HCT116 (cell line): ENCODE measurements around the gene DENND4C. TPM values are rescaled to one million over a fixed set of nuclear protein-coding genes. Genes with fewer than 3 reads are reported as not detected.

Experiments used
- ATAC-seq: fragments of 200-7000 bp; cut with Tn5 transposase; 2 replicates; pipeline ENCODE4 v1.9.1; 2020; ENCODE audit warnings: mild to moderate bottlenecking, moderate library complexity
- BruUV-seq: library from RNA; stranded (reverse); fragments of 400-500 nt; replicated peaks from 2 replicates; lab custom pipeline; 2021; lab: Mats Ljungman, UMichigan
- CTCF ChIA-PET: fragments of 300-600 bp; sonication (Branson Sonifier 250); formaldehyde crosslinking; loops from one replicate; lab custom pipeline; 2021; ENCODE audit warnings: antibody characterized with exemption; lab: Charles Lee
- POLR2A ChIA-PET: fragments of 300-600, 350-600 bp; sonication (Branson Sonifier 250); formaldehyde crosslinking; loops from one replicate; lab custom pipeline; 2021; ENCODE audit warnings: antibody characterized with exemption; lab: Charles Lee
- RAD21 ChIA-PET, 2 experiments: fragments of 300-600 bp; sonication (Branson Sonifier 250); formaldehyde crosslinking; loops; one replicate each; lab custom pipeline; 2023; ENCODE audit warnings: low total read pairs in 2 of 2; ENCODE audit not compliant: uncharacterized antibody in 2 of 2, unreplicated experiment in 2 of 2, low non-redundant PET in 1 of 2; lab: Charles Lee
- DNase-seq: peaks from one replicate; pipeline ENCODE4 v3.0.0-alpha.2; 2010; ENCODE audit warnings: low read depth, low spot score
- H2AFZ ChIP-seq: fragments of 200-600 bp; shearing (Covaris generic), sonication (generic); 2 replicates; pipeline ENCODE4 v1.6.1; 2017; ENCODE audit warnings: low read depth, mixed run types, mixed read lengths, antibody characterized with exemption, low read length; ENCODE audit not compliant: poor library complexity, severe bottlenecking
- H3K27ac ChIP-seq: 2 replicates; pipeline ENCODE4 v1.5.1; 2012; ENCODE audit warnings: low read depth, low read length
- H3K27me3 ChIP-seq: fragments of 200-600 bp; sonication (generic); 2 replicates; pipeline ENCODE4 v1.6.1; 2016; ENCODE audit warnings: mixed run types, low read length, mixed read lengths; ENCODE audit not compliant: insufficient read depth
- H3K36me3 ChIP-seq, 2 experiments: fragments of 200-500 bp in 1 of 2; fragments of 200-600 bp in 1 of 2; sonication (Bioruptor generic) in 1 of 2; sonication (generic) in 1 of 2; 2 replicates each; pipeline versions ENCODE4 v1.5.1 to v1.6.1; 2014 to 2016; ENCODE audit warnings: low read length in 2 of 2, inconsistent platforms in 1 of 2, mixed read lengths in 1 of 2, mixed run types in 1 of 2; ENCODE audit not compliant: insufficient read depth in 2 of 2, control insufficient read depth in 1 of 2
- H3K4me1 ChIP-seq, 2 experiments: fragments of 200-600 bp in 1 of 2; sonication (generic) in 1 of 2; 2 replicates each; pipeline versions ENCODE4 v1.5.1 to v1.6.1; 2012 to 2017; ENCODE audit warnings: low read length in 2 of 2, inconsistent platforms in 1 of 2, mild to moderate bottlenecking in 1 of 2, mixed read lengths in 1 of 2, mixed run types in 1 of 2, moderate library complexity in 1 of 2; ENCODE audit not compliant: insufficient read depth in 2 of 2, control insufficient read depth in 1 of 2
- H3K4me2 ChIP-seq: fragments of 200-600 bp; sonication (generic); 2 replicates; pipeline ENCODE4 v1.6.1; 2017; ENCODE audit warnings: mixed run types, low read length, mixed read lengths
- H3K4me3 ChIP-seq, 2 experiments: fragments of 200-600 bp in 1 of 2; sonication (generic) in 1 of 2; replicated peaks in 1 of 2; 2 replicates each; pipeline ENCODE4 v1.5.1; 2011 to 2016; ENCODE audit warnings: low read length in 2 of 2, control low read depth in 1 of 2, low read depth in 1 of 2, mild to moderate bottlenecking in 1 of 2, mixed read lengths in 1 of 2, mixed run types in 1 of 2
- H3K79me2 ChIP-seq: fragments of 200-600 bp; sonication (generic); 2 replicates; pipeline ENCODE4 v1.6.1; 2017; ENCODE audit warnings: mild to moderate bottlenecking, mixed run types, low read length, moderate library complexity, mixed read lengths; ENCODE audit not compliant: insufficient read depth
- H3K9ac ChIP-seq: fragments of 200-600 bp; sonication (generic); 2 replicates; pipeline ENCODE4 v1.6.1; 2016; ENCODE audit warnings: low read length, mixed read lengths
- H3K9me2 ChIP-seq: fragments of 200-600 bp; sonication (generic), shearing (Covaris generic); 2 replicates; pipeline ENCODE4 v1.6.1; 2017; ENCODE audit warnings: mixed run types, mild to moderate bottlenecking, moderate library complexity; ENCODE audit not compliant: insufficient read depth
- H3K9me3 ChIP-seq, 2 experiments: fragments of 200-500 bp in 1 of 2; fragments of 200-600 bp in 1 of 2; sonication (Bioruptor generic) in 1 of 2; sonication (generic) in 1 of 2; 2 replicates each; pipeline ENCODE4 v1.6.1; 2014 to 2017; ENCODE audit warnings: low read length in 2 of 2, mixed read lengths in 2 of 2, inconsistent platforms in 1 of 2, low read depth in 1 of 2, mild to moderate bottlenecking in 1 of 2, mixed run types in 1 of 2, moderate library complexity in 1 of 2; ENCODE audit not compliant: control insufficient read depth in 1 of 2, insufficient read depth in 1 of 2
- H4K20me1 ChIP-seq: fragments of 200-600 bp; sonication (generic), shearing (Covaris generic); 2 replicates; pipeline ENCODE4 v1.6.1; 2017; ENCODE audit warnings: mixed run types, mild to moderate bottlenecking, moderate library complexity; ENCODE audit not compliant: insufficient read depth
- ATF3 ChIP-seq: IDR thresholded peaks from 2 replicates; pipeline ENCODE4 v1.6.1; 2012
- CTCF ChIP-seq, 3 experiments: fragments of 200-600 bp in 1 of 3; sonication (generic) in 1 of 3; IDR thresholded peaks in 2 of 3; conservative IDR thresholded peaks in 1 of 3; 2 replicates each; pipeline ENCODE4 v1.5.1; 2012 to 2017; ENCODE audit warnings: low read depth in 2 of 3, low read length in 2 of 3, antibody characterized with exemption in 1 of 3, borderline replicate concordance in 1 of 3, control low read depth in 1 of 3, mild to moderate bottlenecking in 1 of 3, mixed read lengths in 1 of 3, mixed run types in 1 of 3, moderate library complexity in 1 of 3; ENCODE audit not compliant: insufficient read depth in 1 of 3
- JUND ChIP-seq: IDR thresholded peaks from 2 replicates; pipeline ENCODE4 v1.6.1; 2012
- MAX ChIP-seq: IDR thresholded peaks from 2 replicates; pipeline ENCODE4 v1.6.1; 2012
- POLR2AphosphoS5 ChIP-seq: IDR thresholded peaks from 2 replicates; pipeline ENCODE4 v1.6.1; 2011; ENCODE audit warnings: mild to moderate bottlenecking, low read depth, low read length, moderate library complexity
- RAD21 ChIP-seq: IDR thresholded peaks from 2 replicates; pipeline ENCODE4 v1.6.1; 2012; ENCODE audit warnings: low read depth, mild to moderate bottlenecking
- SP1 ChIP-seq: IDR thresholded peaks from 2 replicates; pipeline ENCODE4 v1.6.1; 2012; ENCODE audit warnings: low read depth
- TCF7L2 ChIP-seq: IDR thresholded peaks from 2 replicates; pipeline ENCODE4 v1.7.0; 2011; ENCODE audit warnings: borderline replicate concordance, inconsistent platforms; ENCODE audit not compliant: insufficient read depth, insufficient read length; ENCODE audit errors: extremely low read depth
- ZBTB33 ChIP-seq: IDR thresholded peaks from 2 replicates; pipeline ENCODE4 v1.6.1; 2011; ENCODE audit warnings: mild to moderate bottlenecking, low read length, moderate library complexity; ENCODE audit not compliant: insufficient replicate concordance; ENCODE audit errors: extremely low read depth
- intact Hi-C: fragments of 100-400 bp; cut with micrococcal nuclease; formaldehyde crosslinking; loops from 2 replicates; pipeline ENCODE4 v1.10.0; 2022
- total RNA-seq: library from RNA; stranded (reverse); gene quantifications from one replicate; pipeline ENCODE4 v1.2.1, GENCODE V29; 2021; ENCODE audit not compliant: unreplicated experiment

Gene DENND4C
- total RNA-seq, 1 experiment from 2014 or later, result 20.9 TPM

- H3K9me3 ChIP-seq, result peaks cover 0 to 5% of the 10 kb centered on the region in 2 experiments; a peak in 1 of 4 replicates
- POLR2A ChIA-PET, result no interaction called here
- CTCF ChIA-PET, result no interaction called here
- no peak overlapping the region for H3K9ac ChIP-seq
- intact Hi-C loops, result no loop called here
- no peaks in the 10 kb centered on the region for H4K20me1 ChIP-seq
- H3K4me1 ChIP-seq, result peaks cover 9 to 19% of the 10 kb centered on the region in 2 experiments
- H3K27ac ChIP-seq, result no peak overlapping the region
- BruUV-seq, result no TSS peak
- H3K4me3 ChIP-seq, result no peak overlapping the region
- DNase-seq, result no peak
- no peaks in the 10 kb centered on the region for H3K36me3 ChIP-seq
- RAD21 ChIA-PET, result no interaction called here
- no peaks in the 10 kb centered on the region for H3K9me2 ChIP-seq
- H3K4me2 ChIP-seq, result no peak overlapping the region
- H2AFZ ChIP-seq, result no peak overlapping the region
- no peak for ATAC-seq
- TF ChIP-seq ZBTB33 (no peak), RAD21 (peak; percentile 22; the same call in 1 of the 2 replicates)
- no peaks in the 10 kb centered on the region for H3K79me2 ChIP-seq
- H3K27me3 ChIP-seq, result no peaks in the 10 kb centered on the region
These were observed 175.3 kb downstream of the DENND4C start for GRCh38 chr9:19405771-19406170.

GRCh38 chr9:19408316-19408692 lies 177.8 kb downstream of the DENND4C start:
- DNase-seq (no peak), ATAC-seq (0 out of 2 replicates have a peak, but pooled peaks have one; percentile 3)
- no peaks in the 10 kb centered on the region for H3K27me3 ChIP-seq
- H3K4me2 ChIP-seq, result peak overlapping the region; percentile 100
- no peak overlapping the region for H3K27ac ChIP-seq
- ChIA-PET POLR2A (interaction anchor here (0.9 to 1.2 kb wide), 2 partner anchors 33 to 359 kb away, joined by 3 read pairs; partner anchors contain the start of gene RRAGA), CTCF (no interaction called here), RAD21 (no interaction called here)
- no peaks in the 10 kb centered on the region for H3K9me2 ChIP-seq
- no peak overlapping the region for H3K9ac ChIP-seq
- no peaks in the 10 kb centered on the region for H4K20me1 ChIP-seq
- H2AFZ ChIP-seq, result no peak overlapping the region
- no peak for TF ChIP-seq POLR2AphosphoS5
- no peak for TF ChIP-seq ATF3
- no peak for TF ChIP-seq ZBTB33
- TF ChIP-seq SP1, result no peak
- no peak for TF ChIP-seq TCF7L2
- no peak for TF ChIP-seq MAX
- TF ChIP-seq JUND, result no peak
- no peak for TF ChIP-seq CTCF (IDR thresholded peaks at IDR 0.05 in 2 of 3, conservative IDR thresholded peaks at IDR 0.05 in 1 of 3; ENCODE audit: borderline replicate concordance in 1 of 3, insufficient read depth in 1 of 3, low read depth in 2 of 3, low read length in 2 of 3)
- H3K79me2 ChIP-seq, result no peaks in the 10 kb centered on the region
- peak overlapping the region in 1 of 2 experiments; percentile 88; a peak in 1 of 4 replicates for H3K4me3 ChIP-seq
- H3K9me3 ChIP-seq, result no peaks in the 10 kb centered on the region
- peaks cover 9 to 29% of the 10 kb centered on the region in 2 experiments for H3K4me1 ChIP-seq
- intact Hi-C loops, result loop anchor here (1.0 kb wide), 1 partner anchor 28 kb away; the partner anchor contains the start of gene RPS6
- no TSS peak for BruUV-seq
- H3K36me3 ChIP-seq, result no peaks in the 10 kb centered on the region
